CD4-positive, alpha-beta T cell treated with Interleukin-6 for 4 hours (primary cell): ENCODE results near the gene PPM1A.
"Not testable (repeated sequence)": the region's sequence is repeated elsewhere in the genome, so short reads cannot be mapped to it uniquely, and the experiment has no call there.

Experiments
- DNase-seq: peaks from one replicate; pipeline ENCODE4 v3.0.0-alpha.2; 2020; ENCODE audit warnings: mixed read lengths

Gene PPM1A

DNA sequence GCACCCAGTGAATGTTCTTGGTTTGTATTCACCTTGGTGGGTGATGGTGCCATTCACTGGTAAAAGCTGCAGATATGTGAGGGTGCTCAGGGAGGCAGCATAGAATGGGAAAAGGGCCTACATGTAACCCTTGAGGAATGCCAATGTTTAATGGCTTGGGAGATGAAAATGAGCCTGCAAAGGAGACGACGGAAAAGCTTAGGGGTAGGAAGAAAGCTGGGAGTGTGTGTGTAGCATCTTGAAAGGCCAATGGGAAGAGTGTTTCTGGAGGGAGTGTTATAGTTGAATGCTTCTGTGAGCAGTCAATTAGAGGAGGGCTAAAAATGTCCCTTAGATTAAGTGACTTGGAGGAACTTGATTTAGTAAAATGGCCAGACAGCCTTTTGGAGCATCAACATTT, 24.9 kb downstream of the PPM1A start:
- DNase-seq: no peak

- DNase-seq: no peak
Observed at GRCh38 chr14:60274448-60274847, 25.4 kb downstream of the PPM1A start.

GRCh38 chr14:60275932-60276331, 26.9 kb downstream of the PPM1A start:
- DNase-seq: no peak

- no peak for DNase-seq
Observed at GRCh38 chr14:60276347-60276746, 27.3 kb downstream of the PPM1A start.

GRCh38 chr14:60277605-60278190, 28.7 kb downstream of the PPM1A start:
- no peak for DNase-seq

DNA sequence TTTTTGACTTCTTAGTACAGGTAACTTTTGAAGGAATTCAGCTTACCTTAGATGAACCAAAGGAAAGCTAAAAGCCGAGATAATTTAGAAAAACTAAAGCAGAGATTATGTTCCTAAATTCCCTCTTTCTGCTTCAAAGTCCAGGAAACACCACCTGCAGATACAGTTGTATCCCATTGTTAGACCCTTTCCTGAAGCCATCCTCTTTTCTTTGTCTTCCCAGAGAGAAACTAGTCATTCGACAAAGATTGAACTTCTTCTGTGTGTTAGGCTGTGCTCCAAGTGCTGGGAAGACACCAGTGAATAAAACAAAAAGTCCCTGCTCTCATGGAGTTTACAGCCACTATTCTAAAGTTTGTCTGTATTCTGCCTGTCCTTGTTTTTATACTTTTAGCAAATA, 29.3 kb downstream of the PPM1A start:
- no peak for DNase-seq

DNA sequence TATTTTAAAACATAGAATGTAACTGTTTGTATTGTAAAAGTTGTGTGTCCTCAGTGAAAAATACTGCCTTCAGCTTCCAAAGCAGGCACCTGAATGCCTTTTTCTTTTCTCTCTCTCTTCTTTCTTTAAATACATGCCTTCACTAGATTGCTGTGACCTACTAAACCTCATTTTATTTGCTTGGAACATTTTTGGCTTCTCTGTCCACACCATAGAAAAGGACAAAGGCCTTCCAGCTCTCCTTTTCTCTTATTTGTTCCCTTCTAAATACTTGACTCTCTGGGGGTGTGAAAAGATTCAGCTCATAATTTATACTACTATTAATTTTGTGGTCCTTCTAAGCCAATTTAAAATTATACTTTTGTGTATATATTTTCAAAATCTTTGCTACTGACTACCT, 38.4 kb downstream of the PPM1A start:
- DNase-seq: no peak

GRCh38 chr14:60288279-60288678, 39.3 kb downstream of the PPM1A start:
- no peak for DNase-seq

DNA sequence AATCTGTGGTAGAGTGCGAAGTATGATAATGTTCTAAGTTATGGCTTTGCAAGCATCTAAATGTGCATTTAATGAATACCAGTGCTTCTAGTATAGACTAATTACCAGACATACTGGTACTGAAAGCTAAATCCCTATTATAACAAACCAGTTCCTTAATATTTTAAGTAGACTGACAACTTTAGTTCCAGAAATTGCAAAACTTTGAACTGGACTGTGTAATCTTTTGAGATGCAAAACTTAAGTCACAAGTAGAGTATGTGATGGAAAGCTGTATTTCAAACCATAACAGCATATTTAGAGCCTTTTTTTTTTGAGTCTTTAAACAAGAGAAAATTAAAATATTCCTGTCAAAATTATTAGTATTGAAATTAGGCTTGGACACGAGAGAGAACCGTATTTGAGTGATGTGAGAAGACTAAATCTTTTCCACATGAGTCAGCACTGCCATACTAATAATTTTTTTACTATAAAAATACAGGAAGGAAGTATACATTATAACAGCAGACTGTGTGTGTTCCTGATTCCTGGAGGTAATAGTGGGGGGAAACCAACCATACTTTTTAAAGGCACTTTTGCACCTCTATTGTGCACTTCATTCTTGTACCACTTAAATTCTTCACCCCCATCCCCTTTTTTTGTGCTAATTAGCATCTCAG, 45.5 kb downstream of the PPM1A start:
- no peak for DNase-seq

DNA sequence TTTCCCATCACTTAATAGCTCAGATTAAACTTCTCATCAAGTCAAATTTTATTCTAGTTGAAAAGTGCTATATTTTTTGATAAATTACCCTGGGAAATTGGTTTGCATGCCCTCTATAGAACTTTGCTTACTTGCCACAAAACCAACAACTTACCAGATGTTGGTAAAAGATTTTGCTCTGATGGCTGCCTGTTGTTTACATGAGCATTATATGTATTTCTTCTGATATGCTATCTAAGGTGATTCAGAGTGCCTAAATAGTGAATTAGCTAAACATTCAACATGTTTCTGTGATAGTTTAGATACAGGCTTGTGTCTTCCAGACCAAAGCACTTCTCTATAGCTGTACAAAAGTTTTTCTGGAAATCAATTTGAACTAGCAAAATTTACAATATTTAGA, 51.0 kb downstream of the PPM1A start:
- DNase-seq: no peak

DNA sequence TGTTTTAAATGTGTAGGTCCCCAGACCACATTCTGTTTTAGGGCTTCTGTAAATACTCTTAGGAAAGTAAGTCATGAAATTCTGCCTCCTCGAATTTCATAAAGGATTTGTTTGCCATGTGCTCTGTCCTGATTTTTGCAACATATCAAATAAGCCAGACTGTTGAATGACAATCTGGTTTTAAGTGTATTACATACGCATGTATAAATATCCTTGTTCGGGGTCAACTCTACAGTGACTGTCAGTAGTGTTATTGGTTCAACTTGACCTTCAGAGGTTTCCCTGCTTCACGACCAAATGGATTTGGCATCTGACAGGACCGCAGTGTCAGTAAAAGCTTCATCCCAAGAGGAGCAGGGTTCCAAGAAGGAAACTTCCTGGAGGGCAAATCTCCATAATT, 52.7 kb downstream of the PPM1A start:
- DNase-seq: no peak

- no peak for DNase-seq
Observed at GRCh38 chr14:60302663-60303062, 53.6 kb downstream of the PPM1A start.

DNA sequence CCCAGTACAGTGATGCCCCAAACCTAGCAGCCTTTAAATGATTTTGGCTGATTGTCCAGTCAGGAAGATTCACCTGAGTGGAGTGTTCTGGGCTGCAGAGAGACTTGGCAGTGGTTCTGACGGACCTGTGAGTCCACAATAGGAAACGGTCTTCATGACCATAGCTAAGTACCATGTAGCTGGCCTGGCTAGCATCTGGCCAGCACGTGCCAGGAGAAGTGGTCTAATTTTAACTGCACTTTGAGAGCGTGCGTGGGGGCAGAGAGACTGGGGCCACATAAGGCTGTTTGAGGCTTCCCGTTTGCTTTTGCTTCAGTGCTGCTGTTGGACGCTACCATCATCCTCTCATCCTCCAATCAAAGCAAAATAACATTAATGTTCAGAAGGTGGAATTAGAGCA, 54.7 kb downstream of the PPM1A start:
- DNase-seq: no peak

DNA sequence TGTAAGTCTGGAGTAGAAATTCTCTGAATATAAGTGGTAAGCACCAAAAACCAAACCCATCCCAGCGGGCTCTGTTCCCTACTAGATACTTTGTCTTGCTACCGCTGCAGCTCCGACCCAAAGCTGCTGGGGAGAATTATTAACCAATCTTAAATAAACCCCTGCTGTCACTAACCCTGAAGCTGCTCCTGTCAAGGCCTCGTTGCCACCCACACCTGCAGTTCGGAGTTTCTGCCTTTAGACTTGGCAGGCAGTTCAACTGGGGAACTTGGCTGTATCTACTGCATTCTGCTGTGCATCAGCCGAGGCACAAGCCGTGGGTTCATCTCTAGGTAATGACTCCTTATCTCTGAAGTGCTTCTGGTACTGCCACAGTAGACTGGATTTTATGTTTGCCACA, 55.5 kb downstream of the PPM1A start:
- DNase-seq: no peak

GRCh38 chr14:60309867-60310552, 61.0 kb downstream of the PPM1A start:
- DNase-seq: no peak

GRCh38 chr14:60311417-60311816, 62.4 kb downstream of the PPM1A start:
- no peak for DNase-seq

GRCh38 chr14:60313093-60313492, 64.1 kb downstream of the PPM1A start:
- no peak for DNase-seq

GRCh38 chr14:60315196-60315990, 66.4 kb downstream of the PPM1A start:
- no peak for DNase-seq

DNA sequence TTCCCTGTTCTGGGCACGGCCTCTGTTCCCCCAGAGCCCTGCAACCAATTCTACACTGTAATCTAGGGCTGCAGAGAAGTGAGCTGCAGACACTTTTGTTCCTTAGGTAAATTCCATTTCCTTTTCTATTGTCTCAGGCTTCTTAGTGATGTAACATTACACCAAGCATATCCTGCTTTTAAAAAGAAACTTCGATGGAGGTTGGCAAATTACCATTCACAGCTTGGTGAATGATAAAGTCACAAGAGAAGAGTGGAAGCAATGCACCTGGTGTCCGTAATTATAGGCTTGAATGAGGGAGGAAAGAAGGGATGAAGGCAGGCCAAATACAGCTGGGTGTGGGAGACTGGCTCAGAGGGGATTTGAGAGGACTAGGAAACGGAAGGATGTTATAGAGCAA, 68.6 kb downstream of the PPM1A start:
- DNase-seq: no peak

GRCh38 chr14:60320860-60321259, 71.8 kb downstream of the PPM1A start:
- not testable (repeated sequence) for DNase-seq

DNA sequence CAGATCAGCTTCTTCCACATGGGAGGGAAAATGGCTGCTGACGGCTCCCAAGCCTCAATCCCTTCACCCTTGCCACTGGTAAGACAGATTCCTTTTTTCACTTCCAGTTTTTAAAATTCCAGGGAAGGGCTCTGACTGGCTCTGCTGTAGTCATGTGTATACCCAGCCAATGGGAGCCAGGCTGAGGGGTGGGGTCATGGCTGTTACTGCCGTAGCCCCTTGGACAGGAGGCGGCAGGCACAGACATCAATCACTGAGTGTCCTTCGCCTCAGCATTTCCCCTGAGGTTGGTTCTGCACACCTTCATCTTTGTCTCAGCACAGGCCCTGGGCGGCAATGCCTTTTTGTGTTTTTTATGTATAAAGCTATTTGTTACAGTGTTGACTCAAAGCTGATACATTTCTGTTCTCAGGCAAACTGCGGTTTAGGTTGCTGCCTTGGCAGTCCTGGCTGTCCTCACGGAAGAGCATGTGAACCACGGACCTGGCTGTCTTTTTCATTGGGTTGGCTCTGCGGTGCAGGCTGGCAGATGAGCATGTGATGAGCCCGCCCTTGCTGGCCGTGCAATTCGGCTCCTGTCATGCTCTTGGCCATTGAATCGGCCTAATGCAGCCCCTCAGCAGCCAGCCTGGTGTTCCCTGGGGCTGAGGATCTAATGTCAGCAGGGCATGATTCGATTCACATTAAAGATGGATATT, 74.3 kb downstream of the PPM1A start:
- DNase-seq: no peak

GRCh38 chr14:60324837-60325236, 75.8 kb downstream of the PPM1A start:
- no peak for DNase-seq

DNA sequence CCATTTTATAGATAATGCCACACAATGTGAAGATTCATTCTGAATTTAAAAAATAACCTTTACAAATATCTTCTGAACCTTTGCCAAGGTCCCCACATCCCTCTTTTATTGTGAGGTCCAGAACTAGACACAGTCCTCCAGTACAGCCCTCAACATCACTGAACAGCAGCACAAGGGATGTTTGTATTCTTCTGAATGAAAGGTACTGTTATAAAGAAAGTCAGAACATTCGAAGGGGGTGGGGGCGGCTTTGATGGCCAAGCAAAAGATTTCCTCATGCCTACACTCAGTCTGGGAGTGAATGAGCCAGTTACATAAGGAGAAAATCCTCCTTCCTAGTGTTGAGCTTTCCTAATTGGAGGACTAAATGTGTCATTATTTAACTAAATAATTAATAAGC, 77.3 kb downstream of the PPM1A start:
- no peak for DNase-seq
